Activated CD4-positive, CD25-positive, alpha-beta regulatory T cell treated with anti-CD3 and anti-CD28 coated beads, Interleukin-2, amount 50 U/mL, for 24 hours (primary cell): ENCODE measurements around the gene GFOD1.
"Not testable (repeated sequence)": the region's sequence is repeated elsewhere in the genome, so short reads cannot be mapped to it uniquely, and the experiment has no call there.

Experiments used
- ATAC-seq, 2 donors: fragments of 150-1000 bp; cut with Tn5 transposase; one replicate each; pipeline ENCODE4 v1.10.0; 2021; ENCODE audit warnings: mild to moderate bottlenecking in 1 of 2, moderate library complexity in 1 of 2

The GFOD1 gene

GRCh38 chr6:13462458-13463327, 24.7 kb downstream of the GFOD1 start:
- ATAC-seq = no peak

GRCh38 chr6:13461805-13462204, 25.6 kb downstream of the GFOD1 start:
- ATAC-seq = no peak

GRCh38 chr6:13461307-13461706, 26.1 kb downstream of the GFOD1 start:
- no peak for ATAC-seq

- ATAC-seq = not testable (repeated sequence)
These were observed 27.1 kb downstream of the GFOD1 start for GRCh38 chr6:13460289-13460688.

- ATAC-seq = peak; percentile 15 to 33
These were observed 29.8 kb downstream of the GFOD1 start for GRCh38 chr6:13457577-13457976.

- no peak for ATAC-seq
These were observed 31.8 kb downstream of the GFOD1 start for GRCh38 chr6:13455552-13455966.

GRCh38 chr6:13454286-13455221, 32.8 kb downstream of the GFOD1 start:
- ATAC-seq = peak; percentile 69 to 70

- peak; percentile 66 to 70 for ATAC-seq
These were observed 33.6 kb downstream of the GFOD1 start for GRCh38 chr6:13453771-13454251.

- no peak for ATAC-seq
These were observed 34.2 kb downstream of the GFOD1 start for GRCh38 chr6:13453153-13453552.

- ATAC-seq = no peak
These were observed 34.9 kb downstream of the GFOD1 start for GRCh38 chr6:13452346-13453117.

GRCh38 chr6:13451181-13451895, 36.1 kb downstream of the GFOD1 start:
- ATAC-seq = no peak

- no peak for ATAC-seq
These were observed 36.8 kb downstream of the GFOD1 start for GRCh38 chr6:13450628-13451027.

GRCh38 chr6:13447949-13448724, 39.3 kb downstream of the GFOD1 start:
- ATAC-seq = no peak

GRCh38 chr6:13446381-13446780, 41.0 kb downstream of the GFOD1 start:
- ATAC-seq = no peak

GRCh38 chr6:13445744-13446115, 41.7 kb downstream of the GFOD1 start:
- ATAC-seq = no peak

- ATAC-seq = no peak
These were observed 42.2 kb downstream of the GFOD1 start for GRCh38 chr6:13445005-13445743.

- ATAC-seq = no peak
These were observed 42.8 kb downstream of the GFOD1 start for GRCh38 chr6:13444604-13445003.

- ATAC-seq = not testable (repeated sequence)
These were observed 43.4 kb downstream of the GFOD1 start for GRCh38 chr6:13443978-13444377.

- no peak for ATAC-seq
These were observed 45.6 kb downstream of the GFOD1 start for GRCh38 chr6:13441778-13442177.

GRCh38 chr6:13439644-13440043, 47.8 kb downstream of the GFOD1 start:
- no peak for ATAC-seq
